Measurements from ENCODE around the gene NDUFV1. TPM values are rescaled to one million over a fixed set of nuclear protein-coding genes. Genes with fewer than 3 reads are reported as not detected.

The NDUFV1 gene
- polyA plus RNA-seq, 3 donors: 71.6 to 174 (median 72.1) TPM

DNA sequence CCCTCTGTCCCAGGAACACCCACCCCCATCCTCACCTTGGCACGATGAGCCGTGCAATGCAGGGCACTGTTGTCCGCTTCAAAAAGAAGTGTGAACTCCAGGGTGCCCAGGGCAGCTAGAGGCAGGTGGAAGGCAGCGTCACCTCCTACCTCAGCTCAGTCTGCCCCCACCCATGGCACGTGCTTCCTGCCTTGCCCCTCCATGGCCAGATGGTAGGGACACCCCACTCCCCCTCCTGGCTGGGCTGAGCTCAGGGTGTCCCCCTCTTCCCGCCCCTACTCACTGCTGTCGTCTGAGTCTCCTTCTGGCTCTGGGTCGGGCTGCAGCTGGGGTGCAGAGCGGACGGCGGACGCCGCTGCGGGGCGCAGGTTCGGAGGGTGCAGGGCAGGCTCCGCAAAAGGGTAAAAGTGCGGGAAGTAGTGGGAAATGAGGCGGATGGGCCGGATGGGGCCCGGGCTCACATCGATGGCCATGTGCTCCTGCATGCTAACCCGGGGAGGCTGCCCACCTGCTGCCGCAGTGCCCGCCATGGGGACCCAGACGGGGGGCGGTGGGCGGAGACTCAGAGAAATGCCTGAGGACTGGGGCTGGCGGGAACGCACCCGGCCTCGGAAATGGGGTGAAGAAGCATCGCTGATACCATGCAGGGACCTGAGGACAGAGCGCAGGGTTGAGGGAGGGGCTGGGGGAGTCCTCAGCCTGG lies 9.1 kb downstream of the NDUFV1 start:
- H3K4me2 ChIP-seq (replicated peaks; ENCODE audit: extremely low read depth, low read length, poor library complexity, severe bottlenecking): no peak overlapping the region
- H3K27me3 Mint-ChIP-seq (ENCODE audit: low read depth in 3 of 3): peaks cover 21 to 26% (median 25%) of the 10 kb centered on the region in 3 donors
- H3K79me2 ChIP-seq (ENCODE audit: insufficient read depth, low read length): no peaks in the 10 kb centered on the region
- no peak overlapping the region for H3K27ac ChIP-seq (ENCODE audit: low read depth in 1 of 2, low read length in 2 of 2)
- H2AFZ ChIP-seq (ENCODE audit: insufficient read depth, low read depth, low read length, poor library complexity, severe bottlenecking): no peak overlapping the region
- no peak overlapping the region for H3K4me3 ChIP-seq (replicated peaks in 1 of 3; ENCODE audit: low read depth in 2 of 3, low read length in 3 of 3)
- H3K9me3 Mint-ChIP-seq: peaks cover 0 to 7% (median 0%) of the 10 kb centered on the region in 7 donors
- intact Hi-C loops (cut with micrococcal nuclease): no loop called here
- 41% methylated on average over 26 of the region's 34 CpGs for WGBS (ENCODE audit: insufficient coverage)
- peak overlapping the region; percentile 20 to 48 for H3K4me3 Mint-ChIP-seq
- peaks cover 19 to 24% of the 10 kb centered on the region in 2 donors for H3K4me1 ChIP-seq (ENCODE audit: control insufficient read depth in 1 of 2, insufficient read depth in 2 of 2, low read length in 2 of 2)
- H3K9ac ChIP-seq (ENCODE audit: insufficient read depth, low read length, poor library complexity, severe bottlenecking): no peak overlapping the region
- H3K27ac Mint-ChIP-seq: no peak overlapping the region
- H3K27me3 ChIP-seq (ENCODE audit: control insufficient read depth in 2 of 2, insufficient read depth in 2 of 2, low read length in 2 of 2): peaks cover 0 to 17% of the 10 kb centered on the region in 2 donors
- no peaks in the 10 kb centered on the region for H4K20me1 ChIP-seq (ENCODE audit: insufficient read depth, low read length)
- peaks cover 17 to 18% of the 10 kb centered on the region in 2 donors for H3K36me3 Mint-ChIP-seq
- H3K36me3 ChIP-seq (replicated peaks in 1 of 2; ENCODE audit: control insufficient read depth in 1 of 2, insufficient read depth in 2 of 2, low read length in 2 of 2): peaks cover 18% of the 10 kb centered on the region in 2 donors
- H3K4me1 Mint-ChIP-seq: peaks cover 18% of the 10 kb centered on the region
- no peaks in the 10 kb centered on the region for H3K9me3 ChIP-seq (replicated peaks in 1 of 2; ENCODE audit: control insufficient read depth in 1 of 2, insufficient read depth in 1 of 2, low read length in 2 of 2)
- DNase-seq: peak in 1 of 3 donors; percentile 7
- TF ChIP-seq, protein P1, sequence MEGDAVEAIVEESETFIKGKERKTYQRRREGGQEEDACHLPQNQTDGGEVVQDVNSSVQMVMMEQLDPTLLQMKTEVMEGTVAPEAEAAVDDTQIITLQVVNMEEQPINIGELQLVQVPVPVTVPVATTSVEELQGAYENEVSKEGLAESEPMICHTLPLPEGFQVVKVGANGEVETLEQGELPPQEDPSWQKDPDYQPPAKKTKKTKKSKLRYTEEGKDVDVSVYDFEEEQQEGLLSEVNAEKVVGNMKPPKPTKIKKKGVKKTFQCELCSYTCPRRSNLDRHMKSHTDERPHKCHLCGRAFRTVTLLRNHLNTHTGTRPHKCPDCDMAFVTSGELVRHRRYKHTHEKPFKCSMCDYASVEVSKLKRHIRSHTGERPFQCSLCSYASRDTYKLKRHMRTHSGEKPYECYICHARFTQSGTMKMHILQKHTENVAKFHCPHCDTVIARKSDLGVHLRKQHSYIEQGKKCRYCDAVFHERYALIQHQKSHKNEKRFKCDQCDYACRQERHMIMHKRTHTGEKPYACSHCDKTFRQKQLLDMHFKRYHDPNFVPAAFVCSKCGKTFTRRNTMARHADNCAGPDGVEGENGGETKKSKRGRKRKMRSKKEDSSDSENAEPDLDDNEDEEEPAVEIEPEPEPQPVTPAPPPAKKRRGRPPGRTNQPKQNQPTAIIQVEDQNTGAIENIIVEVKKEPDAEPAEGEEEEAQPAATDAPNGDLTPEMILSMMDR (IDR thresholded peaks at IDR 0.05): peak; percentile 36

DNA sequence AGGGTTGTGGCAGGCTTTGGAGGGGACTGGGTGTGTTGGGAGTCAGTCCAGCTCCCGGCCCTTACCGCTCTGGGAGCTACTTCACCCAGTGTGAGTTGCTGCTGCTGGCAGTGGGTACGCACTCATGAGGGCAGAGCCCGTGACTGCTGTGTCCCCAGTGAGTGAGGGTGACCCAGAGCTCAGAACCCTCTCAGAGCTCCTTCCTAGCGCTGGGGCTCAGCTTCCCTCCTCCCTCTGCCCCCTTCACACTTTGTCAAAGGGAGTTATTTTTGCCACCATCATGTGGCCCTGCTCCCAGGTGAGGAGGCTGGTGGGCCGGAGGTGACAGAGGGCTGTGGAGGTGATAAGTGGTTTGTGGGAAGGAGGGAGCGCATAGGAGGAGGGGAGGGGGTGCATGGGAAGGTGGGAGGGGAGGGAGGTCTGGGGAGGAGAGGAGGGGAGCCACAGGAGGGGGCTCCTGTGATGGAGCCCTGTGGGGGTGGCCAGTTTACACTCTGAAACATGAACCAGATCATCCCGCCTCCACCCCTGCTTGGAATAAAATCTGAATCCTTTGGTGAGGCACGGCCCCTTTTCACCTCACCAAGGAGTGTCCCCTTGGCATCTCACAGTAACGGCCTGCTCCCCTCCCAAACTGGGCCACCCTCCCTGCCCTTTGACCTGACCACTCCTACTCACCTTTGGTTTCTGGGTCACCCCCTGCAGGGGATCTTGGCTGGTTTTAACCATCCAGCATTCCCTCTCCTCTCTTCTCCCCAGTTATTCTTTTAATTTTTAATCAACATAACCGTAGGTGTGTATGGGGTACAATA lies 9.9 kb downstream of the NDUFV1 start:
- Mint-ChIP-seq H3K27ac (peak overlapping the region in 1 of 7 donors; percentile 28), H3K27me3 (ENCODE audit: low read depth in 3 of 3) (peaks cover 21 to 26% (median 25%) of the 10 kb centered on the region in 3 donors), H3K4me1 (peaks cover 18% of the 10 kb centered on the region), H3K36me3 (peaks cover 10% of the 10 kb centered on the region in 2 donors), H3K4me3 (peak overlapping the region in 1 of 2 donors; percentile 48), H3K9me3 (peaks cover 0 to 7% (median 2%) of the 10 kb centered on the region in 7 donors)
- Histone ChIP-seq H3K9me3 (replicated peaks in 1 of 2; ENCODE audit: control insufficient read depth in 1 of 2, insufficient read depth in 1 of 2, low read length in 2 of 2) (no peaks in the 10 kb centered on the region), H4K20me1 (ENCODE audit: insufficient read depth, low read length) (no peaks in the 10 kb centered on the region), H3K79me2 (ENCODE audit: insufficient read depth, low read length) (no peaks in the 10 kb centered on the region), H3K27ac (ENCODE audit: low read depth in 1 of 2, low read length in 2 of 2) (no peak overlapping the region), H3K9ac (ENCODE audit: insufficient read depth, low read length, poor library complexity, severe bottlenecking) (no peak overlapping the region), H3K36me3 (replicated peaks in 1 of 2; ENCODE audit: control insufficient read depth in 1 of 2, insufficient read depth in 2 of 2, low read length in 2 of 2) (peaks cover 10% of the 10 kb centered on the region in 2 donors), H3K27me3 (ENCODE audit: control insufficient read depth in 2 of 2, insufficient read depth in 2 of 2, low read length in 2 of 2) (peaks cover 0 to 17% of the 10 kb centered on the region in 2 donors), H2AFZ (ENCODE audit: insufficient read depth, low read depth, low read length, poor library complexity, severe bottlenecking) (no peak overlapping the region), H3K4me2 (replicated peaks; ENCODE audit: extremely low read depth, low read length, poor library complexity, severe bottlenecking) (no peak overlapping the region), H3K4me3 (replicated peaks in 1 of 3; ENCODE audit: low read depth in 2 of 3, low read length in 3 of 3) (no peak overlapping the region), H3K4me1 (ENCODE audit: control insufficient read depth in 1 of 2, insufficient read depth in 2 of 2, low read length in 2 of 2) (peaks cover 19 to 24% of the 10 kb centered on the region in 2 donors)
- intact Hi-C loops (cut with micrococcal nuclease): no loop called here
- no peak for DNase-seq
- WGBS (ENCODE audit: insufficient coverage): 80% methylated on average over 7 of the region's 11 CpGs
- TF ChIP-seq, protein P1 (IDR thresholded peaks at IDR 0.05): no peak
